DND-41 (cell line): ENCODE data around the gene HPCAL1.

Source experiments
- ATAC-seq: fragments of 200-7000 bp; cut with Tn5 transposase; 3 replicates; pipeline ENCODE4 v1.9.1; 2021; ENCODE audit warnings: low read depth; ENCODE audit not compliant: insufficient read depth
- DNase-seq: peaks from one replicate; pipeline ENCODE4 v3.0.0-alpha.2; 2020
- H2AFZ ChIP-seq: 2 replicates; pipeline ENCODE4 v1.6.0; 2012; ENCODE audit warnings: low read depth, low read length
- H3K27ac ChIP-seq: 2 replicates; pipeline ENCODE4 v1.5.1; 2012; ENCODE audit warnings: low read length, inconsistent platforms
- H3K27me3 ChIP-seq: fragments of 200-600 bp; sonication (generic); 2 replicates; pipeline ENCODE4 v1.6.0; 2012; ENCODE audit warnings: low read length, mild to moderate bottlenecking, inconsistent platforms; ENCODE audit not compliant: insufficient read depth, poor library complexity
- H3K36me3 ChIP-seq: 2 replicates; pipeline ENCODE4 v1.5.1; 2012; ENCODE audit warnings: low read length, inconsistent platforms; ENCODE audit not compliant: insufficient read depth
- H3K4me1 ChIP-seq: 2 replicates; pipeline ENCODE4 v1.5.1; 2012; ENCODE audit warnings: mild to moderate bottlenecking, low read length; ENCODE audit not compliant: insufficient read depth
- H3K4me2 ChIP-seq: 2 replicates; pipeline ENCODE4 v1.6.0; 2012; ENCODE audit warnings: mild to moderate bottlenecking, moderate library complexity, low read length, inconsistent platforms; ENCODE audit not compliant: insufficient read depth
- H3K4me3 ChIP-seq, 2 experiments: fragments of 200-600 bp in 1 of 2; shearing (Covaris generic) in 1 of 2; 2 replicates each; pipeline ENCODE4 v1.5.1; 2012 to 2016; ENCODE audit warnings: inconsistent platforms in 2 of 2, low read length in 2 of 2, mild to moderate bottlenecking in 2 of 2, low read depth in 1 of 2, moderate library complexity in 1 of 2
- H3K79me2 ChIP-seq: 2 replicates; pipeline ENCODE4 v1.6.0; 2012; ENCODE audit warnings: low read length, inconsistent platforms; ENCODE audit not compliant: insufficient read depth
- H3K9ac ChIP-seq: 2 replicates; pipeline ENCODE4 v1.6.0; 2012; ENCODE audit warnings: low read depth, mild to moderate bottlenecking, inconsistent platforms, low read length, moderate library complexity
- H3K9me3 ChIP-seq: 2 replicates; pipeline ENCODE4 v1.5.1; 2012; ENCODE audit warnings: low read length, moderate library complexity, mild to moderate bottlenecking, inconsistent platforms; ENCODE audit not compliant: insufficient read depth, severe bottlenecking
- H4K20me1 ChIP-seq: 2 replicates; pipeline ENCODE4 v1.6.0; 2012; ENCODE audit warnings: low read length; ENCODE audit not compliant: insufficient read depth
- CTCF ChIP-seq: IDR thresholded peaks from 2 replicates; pipeline ENCODE4 v1.5.1; 2012; ENCODE audit warnings: borderline replicate concordance, low read length, moderate library complexity, mild to moderate bottlenecking; ENCODE audit not compliant: poor library complexity, severe bottlenecking; ENCODE audit errors: extremely low read depth
- EZH2 ChIP-seq: IDR thresholded peaks from 3 replicates; pipeline ENCODE4 v1.6.1; 2012; ENCODE audit warnings: borderline replicate concordance, low read depth, mild to moderate bottlenecking, moderate library complexity, low read length, inconsistent platforms; ENCODE audit not compliant: severe bottlenecking

The HPCAL1 gene

GRCh38 chr2:10422732-10423399 lies 120.2 kb downstream of the HPCAL1 start:
- no peak overlapping the region for H3K9ac ChIP-seq
- no peaks in the 10 kb centered on the region; the same call in 1 of the 2 replicates for H3K4me1 ChIP-seq

DNA sequence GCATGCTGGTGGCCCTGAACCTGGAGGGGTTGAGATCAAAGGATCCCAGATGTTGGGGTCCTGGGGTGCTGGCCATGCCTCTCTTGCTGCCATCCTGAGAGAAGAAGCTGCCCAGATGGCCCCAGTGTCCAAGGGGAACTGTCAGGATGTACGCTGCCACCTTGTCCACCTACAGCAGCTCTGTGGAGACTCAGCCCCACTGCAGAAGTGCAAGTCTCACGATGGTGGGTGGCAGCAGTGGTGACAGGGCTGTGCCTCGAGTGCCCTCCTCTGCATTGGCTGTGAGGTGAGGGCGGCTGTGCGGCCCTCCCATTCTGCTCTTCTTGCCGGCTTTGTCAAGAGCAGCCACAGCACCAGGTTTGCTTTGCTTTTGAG lies 120.7 kb downstream of the HPCAL1 start:
- Histone ChIP-seq H3K79me2 (no peaks in the 10 kb centered on the region), H3K9me3 (no peaks in the 10 kb centered on the region), H2AFZ (no peak overlapping the region), H3K27me3 (no peaks in the 10 kb centered on the region), H4K20me1 (peaks cover 5% of the 10 kb centered on the region; the same call in 1 of the 2 replicates), H3K4me2 (no peak overlapping the region), H3K4me1 (no peaks in the 10 kb centered on the region; the same call in 1 of the 2 replicates), H3K9ac (no peak overlapping the region), H3K27ac (no peak overlapping the region), H3K4me3 (no peak overlapping the region), H3K36me3 (no peaks in the 10 kb centered on the region)
- TF ChIP-seq CTCF (no peak), EZH2 (no peak)
- ATAC-seq = no peak
- no peak for DNase-seq

More at GRCh38 chr2:10422732-10423399, 120.2 kb downstream of the HPCAL1 start:
- TF ChIP-seq CTCF = no peak
- TF ChIP-seq EZH2 = no peak
- Histone ChIP-seq H3K36me3 (no peaks in the 10 kb centered on the region), H3K79me2 (no peaks in the 10 kb centered on the region), H4K20me1 (peaks cover 5% of the 10 kb centered on the region; the same call in 1 of the 2 replicates), H3K27me3 (no peaks in the 10 kb centered on the region), H3K4me3 (no peak overlapping the region), H3K9me3 (no peaks in the 10 kb centered on the region), H3K27ac (no peak overlapping the region), H3K4me2 (no peak overlapping the region), H2AFZ (no peak overlapping the region)
- DNase-seq = no peak
- no peak for ATAC-seq

GRCh38 chr2:10424051-10424450 lies 121.3 kb downstream of the HPCAL1 start:
- Histone ChIP-seq H3K4me2 (no peak overlapping the region), H3K9me3 (no peaks in the 10 kb centered on the region), H4K20me1 (peaks cover 5% of the 10 kb centered on the region; the same call in 1 of the 2 replicates)

More at GRCh38 chr2:10424051-10424450, 121.3 kb downstream of the HPCAL1 start:
- TF ChIP-seq CTCF (no peak), EZH2 (no peak)
- H3K4me1 ChIP-seq = no peaks in the 10 kb centered on the region
- H3K9ac ChIP-seq = no peak overlapping the region
- H3K36me3 ChIP-seq = no peaks in the 10 kb centered on the region
- H3K27me3 ChIP-seq = no peaks in the 10 kb centered on the region
- DNase-seq (no peak), ATAC-seq (no peak)
- H3K27ac ChIP-seq = no peak overlapping the region
- H3K79me2 ChIP-seq = no peaks in the 10 kb centered on the region
- H2AFZ ChIP-seq = no peak overlapping the region
- H3K4me3 ChIP-seq = no peak overlapping the region
